NCI-H2107 treated with DMSO at 0.1 percent for 48 hours (cell line): Measurements from ENCODE around the gene DDA1.
"Not testable (repeated sequence)": the region's sequence is repeated elsewhere in the genome, so short reads cannot be mapped to it uniquely, and the experiment has no call there.

Source experiments
- DNase-seq: peaks from one replicate; lab custom pipeline; 2025; ENCODE audit not compliant: unreplicated experiment; lab: John Stamatoyannopoulos, UW

Gene DDA1

DNA sequence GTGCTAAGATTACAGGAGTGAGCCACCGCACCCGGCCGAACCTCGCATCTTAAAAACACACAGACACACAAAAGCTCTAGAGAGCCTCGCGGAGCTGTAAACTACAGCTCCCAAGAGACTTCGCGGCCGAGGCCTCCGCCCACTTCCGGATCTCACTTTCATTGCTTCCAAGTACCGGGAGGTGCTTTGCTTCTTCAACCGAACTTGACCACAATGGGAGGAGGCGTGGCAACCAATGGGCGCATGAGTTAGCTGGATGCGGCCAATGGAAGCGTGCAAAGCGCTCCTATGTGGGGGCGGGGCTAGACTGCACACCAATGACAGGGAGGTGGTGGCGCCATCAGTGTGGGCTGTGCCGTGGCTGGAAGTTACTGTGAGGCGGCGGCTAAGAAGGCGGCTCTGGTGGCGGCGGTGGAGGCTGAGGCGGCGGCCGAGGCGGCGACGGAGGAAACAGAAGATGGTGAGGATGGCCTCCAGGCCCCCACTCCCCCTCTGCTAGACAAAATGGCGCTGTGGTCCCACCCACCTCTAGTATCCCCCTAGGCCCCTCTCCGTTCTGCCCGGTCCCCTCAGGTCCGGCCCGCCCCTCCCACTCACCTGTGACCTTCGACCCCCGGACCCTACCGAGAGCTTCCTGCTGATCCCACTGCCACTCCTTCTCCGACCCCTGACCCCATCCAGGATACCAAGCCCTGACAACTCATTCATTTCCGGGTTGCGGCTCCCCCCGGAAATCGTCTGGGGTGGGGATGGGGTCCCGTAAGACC, at the start of gene DDA1:
DDA1 (plus strand) TSS at position 366 of the 767 bp plus-strand sequence; CDS start at position 458, 92 bp downstream.
- peak; percentile 98 for DNase-seq

GRCh38 chr19:17259934-17260333, 49.4 kb upstream of the DDA1 start:
- DNase-seq: no peak

GRCh38 chr19:17260842-17261325, 48.5 kb upstream of the DDA1 start:
- peak; percentile 86 for DNase-seq

DNA sequence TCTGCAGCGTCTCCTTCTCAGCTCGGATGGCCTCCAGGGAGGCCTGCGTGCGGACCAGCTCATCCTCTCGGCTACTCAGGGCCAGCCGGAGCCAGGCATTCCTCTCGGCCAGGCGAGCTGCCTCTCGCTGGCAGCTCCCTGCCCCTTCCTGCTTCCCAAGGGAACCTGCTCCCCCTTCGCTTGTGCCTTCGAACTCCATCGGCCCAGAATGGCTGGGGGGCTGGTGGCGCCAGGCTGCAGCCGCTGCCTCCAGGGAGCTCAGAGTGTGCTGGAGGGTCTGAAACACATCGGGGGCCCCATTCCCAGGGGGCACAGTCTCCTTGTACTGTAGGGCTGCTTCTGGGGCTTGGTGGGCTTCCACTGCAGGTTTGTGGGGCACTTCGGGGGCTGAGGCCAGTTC, 46.8 kb upstream of the DDA1 start:
- DNase-seq: no peak

GRCh38 chr19:17263712-17264640, 45.4 kb upstream of the DDA1 start:
- no peak for DNase-seq

DNA sequence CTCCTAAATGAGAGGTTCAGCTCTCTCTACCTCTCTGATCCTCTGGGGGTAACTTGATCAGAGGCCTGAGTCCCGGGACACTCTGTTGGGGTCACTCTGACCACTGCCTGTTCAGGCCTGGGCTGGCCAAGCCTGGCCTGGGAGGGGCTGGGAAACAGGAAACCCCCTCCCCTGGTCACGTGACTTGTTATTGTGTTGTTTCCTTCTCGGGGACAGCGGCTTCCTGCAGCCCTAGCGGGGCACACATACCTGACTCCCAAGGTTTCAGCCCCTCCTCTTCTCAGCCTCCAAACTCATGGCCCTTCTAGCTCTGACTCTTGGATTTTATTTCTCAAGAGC, 44.8 kb upstream of the DDA1 start, which contains the start of gene USHBP1:
USHBP1 (minus strand) TSS at position 105 of the 339 bp plus-strand sequence. CDS start 446 bp downstream, outside the sequence.
- DNase-seq: no peak

DNA sequence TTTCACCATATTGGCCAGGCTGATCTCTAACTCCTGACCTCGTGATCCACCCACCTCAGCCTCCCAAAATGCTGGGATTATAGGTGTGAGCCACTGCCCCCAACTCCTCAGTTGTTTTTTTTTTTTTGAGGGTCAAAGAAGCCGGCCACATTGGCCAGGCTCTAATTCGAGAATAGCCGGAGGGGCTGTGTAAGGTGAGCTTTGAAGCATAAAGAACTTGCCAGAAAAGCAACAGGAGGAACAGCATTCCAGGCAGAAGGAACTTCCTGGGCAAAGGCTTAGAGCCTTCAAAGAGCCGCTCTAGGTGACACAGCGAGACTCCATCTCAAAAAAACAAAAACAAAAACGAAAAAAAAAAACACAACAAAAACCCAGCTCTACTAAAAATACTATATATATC, 43.3 kb upstream of the DDA1 start:
- no peak for DNase-seq

DNA sequence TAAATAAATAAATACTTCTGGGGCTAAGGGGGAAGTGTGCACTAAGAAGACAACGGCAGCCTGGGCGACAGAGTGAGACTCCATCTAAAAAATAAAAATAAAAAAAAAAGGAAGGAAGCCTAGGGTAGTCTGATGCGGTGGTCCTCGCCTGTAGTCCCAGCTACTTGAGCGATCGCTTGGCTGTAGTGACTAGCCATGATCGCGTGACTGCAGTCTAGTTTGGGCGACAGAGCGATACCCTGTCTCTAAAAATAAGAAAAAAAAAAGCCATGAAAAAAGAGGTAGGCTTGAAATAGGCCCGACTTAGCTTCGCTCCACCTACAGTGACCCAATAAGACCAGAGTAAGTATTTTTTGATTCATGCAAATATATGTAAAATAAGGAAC, 42.8 kb upstream of the DDA1 start:
- DNase-seq: no peak

- DNase-seq: peak; percentile 97
Observed at GRCh38 chr19:17266975-17267788, 42.2 kb upstream of the DDA1 start, which contains the start of gene BABAM1. BABAM1 (plus strand) TSS chr19:17267443; CDS start chr19:17268807, 1,364 bp downstream.

- DNase-seq: no peak
Observed at GRCh38 chr19:17268754-17269153, 40.6 kb upstream of the DDA1 start.

DNA sequence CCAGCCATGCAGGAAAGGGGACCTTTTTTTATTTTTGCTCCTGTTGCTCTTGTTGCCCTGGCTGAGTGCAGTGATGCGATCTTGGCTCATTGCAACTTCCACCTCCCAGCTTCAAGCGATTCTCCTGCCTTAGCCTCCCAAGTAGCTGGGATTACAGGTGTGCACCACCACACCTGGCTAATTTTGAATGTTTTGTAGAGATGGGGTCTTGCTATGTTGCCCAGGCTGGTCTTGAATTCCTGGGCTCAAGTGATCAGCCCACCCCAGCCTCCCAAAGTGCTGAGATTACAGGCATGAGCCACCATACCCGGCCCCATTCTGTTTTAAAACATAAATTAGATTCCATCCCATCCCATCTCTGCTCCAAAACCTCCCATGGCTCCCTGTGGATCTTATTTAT, 34.5 kb upstream of the DDA1 start:
- not testable (repeated sequence) for DNase-seq

DNA sequence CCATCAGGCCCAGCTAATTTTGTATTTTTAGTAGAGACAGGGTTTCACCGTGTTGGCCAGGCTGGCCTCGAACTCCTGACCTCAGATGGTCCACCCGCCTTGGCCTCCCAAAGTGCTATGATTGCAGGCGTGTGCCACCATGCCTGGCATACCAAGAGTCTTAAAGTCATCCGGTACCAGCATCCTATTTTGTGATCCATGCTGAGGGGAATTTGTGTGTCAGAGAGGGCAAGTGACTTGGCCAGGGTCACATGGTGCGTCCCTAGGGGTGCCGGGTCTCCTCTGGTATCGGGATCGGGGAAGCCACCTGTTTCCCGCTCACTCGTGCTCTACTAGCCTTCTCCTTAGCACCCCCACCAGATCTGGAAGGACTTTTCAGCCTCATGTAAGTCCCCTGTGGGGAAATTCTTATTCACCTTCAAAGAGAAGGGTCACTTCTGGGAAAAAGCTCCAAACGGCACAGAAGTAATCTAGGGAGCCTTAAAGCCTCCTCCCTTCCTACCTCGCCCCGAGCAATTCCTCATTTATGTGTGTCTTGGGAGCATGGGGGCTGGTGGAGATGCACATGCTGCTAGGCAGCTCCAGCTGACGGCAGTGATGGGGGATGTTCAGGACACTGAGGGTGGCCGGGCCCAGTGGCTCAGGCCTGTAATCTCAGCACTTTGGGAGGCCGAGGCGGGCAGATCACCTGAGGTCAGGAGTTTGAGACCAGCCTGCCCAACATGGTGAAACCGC, 33.8 kb upstream of the DDA1 start:
- DNase-seq: no peak

GRCh38 chr19:17279436-17279835, 29.9 kb upstream of the DDA1 start:
- DNase-seq: no peak

- DNase-seq: no peak
Observed at GRCh38 chr19:17281391-17282304, 27.7 kb upstream of the DDA1 start, which contains the start of gene ANKLE1. ANKLE1 (plus strand) TSS chr19:17281901; CDS start chr19:17281921, 20 bp downstream.

DNA sequence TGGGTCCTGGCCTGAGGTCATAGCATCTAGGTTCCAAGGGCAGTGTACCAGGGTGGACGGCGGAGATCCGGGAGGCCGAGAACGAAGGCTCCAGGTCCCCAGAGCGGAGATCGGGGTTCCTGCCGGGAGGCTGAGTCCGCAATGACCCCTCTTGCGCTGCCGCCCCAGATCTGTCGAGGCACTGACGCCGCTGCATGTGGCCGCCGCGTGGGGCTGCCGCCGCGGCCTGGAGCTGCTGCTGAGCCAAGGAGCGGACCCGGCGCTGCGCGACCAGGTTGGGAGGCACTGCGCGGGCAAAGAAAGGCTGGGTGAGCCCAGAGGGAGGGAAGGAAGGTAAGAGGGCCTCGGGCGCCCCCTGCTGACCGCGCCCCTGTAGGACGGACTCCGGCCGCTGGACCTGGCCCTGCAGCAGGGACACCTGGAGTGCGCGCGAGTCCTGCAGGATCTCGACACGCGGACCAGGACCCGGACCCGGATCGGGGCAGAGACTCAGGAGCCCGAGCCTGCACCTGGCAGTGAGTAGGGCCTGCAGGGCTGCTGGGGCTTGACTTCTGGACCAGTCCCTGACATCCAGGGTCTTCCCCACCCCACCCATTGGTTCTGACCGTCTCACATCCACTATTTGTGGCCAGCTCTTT, 26.8 kb upstream of the DDA1 start:
- peak; percentile 64 for DNase-seq

DNA sequence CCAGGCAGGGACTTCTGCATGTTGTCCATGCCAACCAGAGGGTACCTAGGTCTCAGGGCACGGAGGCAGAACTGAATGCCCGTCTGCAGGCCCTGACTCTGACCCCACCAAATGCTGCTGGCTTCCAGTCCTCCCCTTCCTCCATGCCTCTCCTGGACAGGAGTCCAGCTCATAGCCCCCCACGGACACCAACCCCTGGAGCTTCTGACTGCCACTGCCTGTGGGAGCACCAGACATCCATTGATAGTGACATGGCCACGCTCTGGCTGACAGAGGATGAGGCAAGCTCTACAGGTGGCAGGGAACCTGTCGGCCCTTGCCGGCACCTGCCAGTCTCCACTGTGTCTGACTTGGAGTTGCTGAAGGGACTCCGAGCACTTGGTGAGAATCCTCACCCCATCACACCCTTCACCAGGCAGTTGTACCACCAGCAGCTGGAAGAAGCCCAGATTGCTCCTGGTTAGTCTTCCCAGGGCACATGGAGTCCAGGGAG, 25.8 kb upstream of the DDA1 start:
- no peak for DNase-seq

GRCh38 chr19:17285415-17286135, 23.8 kb upstream of the DDA1 start:
- no peak for DNase-seq

- no peak for DNase-seq
Observed at GRCh38 chr19:17286263-17286662, 23.1 kb upstream of the DDA1 start.
